Endothelial cell of umbilical vein (primary cell): ENCODE data around the gene LARP7. TPM values are rescaled to one million over a fixed set of nuclear protein-coding genes. Genes with fewer than 3 reads are reported as not detected.

Source experiments
- BruUV-seq: library from RNA; stranded (reverse); fragments of 400-500 nt; replicated peaks from 2 replicates; lab custom pipeline; 2021; lab: Mats Ljungman, UMichigan
- CTCF ChIA-PET: fragments of 300-600, 350-600 bp; sonication (Branson Sonifier 250); formaldehyde crosslinking; loops from one replicate; lab custom pipeline; 2021; ENCODE audit warnings: antibody characterized with exemption, inconsistent platforms; lab: Charles Lee
- POLR2A ChIA-PET: fragments of 300-600, 350-600 bp; sonication (Branson Sonifier 250); formaldehyde crosslinking; loops from one replicate; lab custom pipeline; 2021; ENCODE audit warnings: antibody characterized with exemption, inconsistent platforms; lab: Charles Lee
- DNase-seq: peaks from one replicate; pipeline ENCODE4 v3.0.0-alpha.2; 2011; ENCODE audit warnings: low read depth, low spot score
- FAIRE-seq: peaks from 2 replicates; lab custom pipeline; 2011; peaks lifted over from hg19 to GRCh38; lab: Jason Lieb, UNC
- H2AFZ ChIP-seq: 2 replicates; pipeline ENCODE4 v1.6.0; 2012; ENCODE audit warnings: low read depth, low read length, control low read depth, inconsistent platforms
- H3K27ac ChIP-seq: 2 replicates; pipeline ENCODE4 v1.5.1; 2011; ENCODE audit warnings: low read depth, mild to moderate bottlenecking, control low read depth, low read length, moderate library complexity; ENCODE audit not compliant: insufficient read depth
- H3K27me3 ChIP-seq, 2 experiments: 2 replicates each; pipeline versions ENCODE4 v1.6.0 to v1.6.1; 2011; ENCODE audit warnings: low read length in 2 of 2, mixed read lengths in 1 of 2; ENCODE audit not compliant: control insufficient read depth in 2 of 2, insufficient read depth in 2 of 2
- H3K36me3 ChIP-seq, 2 experiments: 2 replicates in 1 of 2; 3 replicates in 1 of 2; pipeline ENCODE4 v1.5.1; 2011; ENCODE audit warnings: low read length in 2 of 2, mild to moderate bottlenecking in 1 of 2, moderate library complexity in 1 of 2; ENCODE audit not compliant: control insufficient read depth in 2 of 2, insufficient read depth in 2 of 2; ENCODE audit errors: extremely low read depth in 1 of 2
- H3K4me1 ChIP-seq: 3 replicates; pipeline ENCODE4 v1.5.1; 2011; ENCODE audit warnings: mild to moderate bottlenecking, low read length; ENCODE audit not compliant: control insufficient read depth, insufficient read depth; ENCODE audit errors: extremely low read depth
- H3K4me2 ChIP-seq: 2 replicates; pipeline ENCODE4 v1.6.1; 2011; ENCODE audit warnings: low read length, control low read depth, mixed read lengths; ENCODE audit not compliant: insufficient read depth
- H3K4me3 ChIP-seq, 3 experiments: fragments of 200-600 bp in 1 of 3; sonication (generic), shearing (Covaris generic) in 1 of 3; replicated peaks in 1 of 3; 2 replicates each; pipeline ENCODE4 v1.5.1; 2011 to 2016; ENCODE audit warnings: control low read depth in 3 of 3, low read length in 3 of 3, mild to moderate bottlenecking in 2 of 3, inconsistent platforms in 1 of 3, low read depth in 1 of 3, moderate library complexity in 1 of 3; ENCODE audit not compliant: insufficient read depth in 1 of 3
- H3K79me2 ChIP-seq: 2 replicates; pipeline ENCODE4 v1.6.0; 2012; ENCODE audit warnings: low read length, inconsistent platforms; ENCODE audit not compliant: control insufficient read depth, insufficient read depth
- H3K9ac ChIP-seq: replicated peaks from 2 replicates; pipeline ENCODE3; 2011; ENCODE audit warnings: low read length, control low read depth; ENCODE audit not compliant: insufficient read depth; ENCODE audit errors: extremely low read depth
- H3K9me1 ChIP-seq: replicated peaks from 3 replicates; pipeline ENCODE4 v1.6.0; 2011; ENCODE audit warnings: mild to moderate bottlenecking, low read length; ENCODE audit not compliant: control insufficient read depth, insufficient read depth; ENCODE audit errors: extremely low read depth
- H3K9me3 ChIP-seq: replicated peaks from 2 replicates; pipeline ENCODE4 v1.5.1; 2012; ENCODE audit warnings: low read length, inconsistent platforms; ENCODE audit not compliant: control insufficient read depth, insufficient read depth
- H4K20me1 ChIP-seq: replicated peaks from 2 replicates; pipeline ENCODE3; 2011; ENCODE audit warnings: mild to moderate bottlenecking, low read length; ENCODE audit not compliant: control insufficient read depth, insufficient read depth; ENCODE audit errors: extremely low read depth
- EZH2 ChIP-seq: IDR thresholded peaks from 2 replicates; pipeline ENCODE4 v1.6.1; 2012; ENCODE audit warnings: borderline replicate concordance, low read depth, mild to moderate bottlenecking, moderate library complexity, low read length, inconsistent platforms; ENCODE audit not compliant: severe bottlenecking
- FOS ChIP-seq: IDR thresholded peaks from 2 replicates; pipeline ENCODE4 v1.6.1; 2011; ENCODE audit warnings: mild to moderate bottlenecking, low read length, moderate library complexity, borderline replicate concordance; ENCODE audit not compliant: insufficient read depth
- GATA2 ChIP-seq: IDR thresholded peaks from 2 replicates; pipeline ENCODE4 v1.7.0; 2011; ENCODE audit warnings: low read depth, mild to moderate bottlenecking, moderate library complexity, mixed read lengths, low read length; ENCODE audit not compliant: insufficient read length, insufficient read depth
- JUN ChIP-seq: IDR thresholded peaks from 2 replicates; pipeline ENCODE4 v1.6.1; 2011; ENCODE audit warnings: borderline replicate concordance, low read depth; ENCODE audit not compliant: insufficient read length, insufficient read depth
- MYC ChIP-seq: IDR thresholded peaks from one replicate; pipeline ENCODE4 v1.6.1; 2011; ENCODE audit warnings: mild to moderate bottlenecking, low read depth, low read length
- POLR2A ChIP-seq: IDR thresholded peaks from 2 replicates; pipeline ENCODE4 v1.6.1; 2012; ENCODE audit warnings: low read depth, mild to moderate bottlenecking, control low read depth, low read length
- POLR2AphosphoS5 ChIP-seq: IDR thresholded peaks from 2 replicates; pipeline ENCODE4 v1.6.1; 2012; ENCODE audit warnings: low read depth, mild to moderate bottlenecking, control low read depth, low read length, moderate library complexity; ENCODE audit not compliant: insufficient read depth
- dilution Hi-C: fragments of 300-500 bp; cut with MboI; formaldehyde crosslinking; loops from one replicate; pipeline ENCODE4 v1.15.0; 2019; ENCODE audit warnings: low sequenced_read_pairs; ENCODE audit not compliant: extremely low pct_ligation_motif_present
- intact Hi-C: fragments of 100-400 bp; cut with micrococcal nuclease; formaldehyde crosslinking; loops from one replicate; pipeline ENCODE4 v1.10.0; 2022
- polyA plus RNA-seq, 4 experiments: library from polyadenylated mRNA; depleted of rRNA in 3 of 4; stranded (reverse) in 3 of 4; unstranded in 1 of 4; fragments of >200 nt; gene quantifications; 2 replicates each; pipeline versions ENCODE4 v1.2.1 to v1.2.3, GENCODE V29; 2011 to 2012; ENCODE audit warnings: missing spikeins in 1 of 4
- total RNA-seq: library from RNA; stranded (reverse); gene quantifications from 2 replicates; pipeline ENCODE4 v1.2.3, GENCODE V29; 2021
- TF ChIP-seq, protein P1 (sequence below): IDR thresholded peaks from 2 replicates; pipeline ENCODE4 v1.6.1; 2011; ENCODE audit not compliant: insufficient read depth, insufficient read length
- TF ChIP-seq, protein P2 (sequence below), 2 donors: IDR thresholded peaks; 1 replicate in 1 of 2; 2 replicates in 1 of 2; pipeline ENCODE4 v1.5.1; 2011; ENCODE audit warnings: low read length in 2 of 2, mild to moderate bottlenecking in 2 of 2, moderate library complexity in 2 of 2, control low read depth in 1 of 2, inconsistent platforms in 1 of 2, low read depth in 1 of 2; ENCODE audit not compliant: insufficient read depth in 1 of 2; ENCODE audit errors: extremely low read depth in 1 of 2

LARP7 gene
- total and polyA plus RNA-seq, 2 donors (not counting 3 experiments of a cell fraction or from before 2014, with no cell fraction given): 6.9 to 35.1 TPM

DNA sequence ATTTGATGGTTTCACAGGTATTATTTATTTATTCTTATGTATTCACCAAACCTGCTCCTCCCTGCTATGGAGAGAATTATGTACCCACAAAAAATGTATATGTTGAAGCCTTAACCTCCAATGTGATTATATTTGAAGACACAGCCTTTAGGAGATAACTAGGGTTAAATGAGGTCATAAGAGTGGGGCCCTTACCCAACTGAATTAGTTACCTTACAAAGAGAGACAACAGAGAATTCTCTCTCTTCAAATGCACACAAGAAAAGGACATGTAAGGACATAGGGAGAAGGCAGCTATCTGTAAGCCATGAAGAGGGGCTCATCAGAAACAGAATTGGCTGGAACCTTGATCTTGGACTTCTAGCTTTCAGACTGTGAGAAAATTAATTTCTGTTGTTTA is 44.2 kb upstream of the LARP7 start:
- Histone ChIP-seq H3K36me3 (no peaks in the 10 kb centered on the region), H3K9ac (no peak overlapping the region), H4K20me1 (no peaks in the 10 kb centered on the region), H3K79me2 (no peaks in the 10 kb centered on the region), H2AFZ (no peak overlapping the region), H3K9me1 (no peaks in the 10 kb centered on the region), H3K4me1 (peaks cover 5% of the 10 kb centered on the region), H3K27me3 (no peaks in the 10 kb centered on the region), H3K9me3 (no peaks in the 10 kb centered on the region), H3K27ac (no peak overlapping the region), H3K4me2 (no peak overlapping the region), H3K4me3 (no peak overlapping the region)
- BruUV-seq: no TSS peak
- POLR2A ChIA-PET: no interaction called here
- FAIRE-seq (no peak), DNase-seq (no peak)
- dilution Hi-C loops (no loop called here), intact Hi-C loops (no loop called here)
- CTCF ChIA-PET: interaction anchor here (1.1 kb wide), 1 partner anchor 12 kb away, joined by 3 read pairs; no protein-coding TSS in a partner anchor
- TF ChIP-seq GATA2: no peak
- TF ChIP-seq, protein P1, sequence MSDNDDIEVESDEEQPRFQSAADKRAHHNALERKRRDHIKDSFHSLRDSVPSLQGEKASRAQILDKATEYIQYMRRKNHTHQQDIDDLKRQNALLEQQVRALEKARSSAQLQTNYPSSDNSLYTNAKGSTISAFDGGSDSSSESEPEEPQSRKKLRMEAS: no peak
- TF ChIP-seq FOS: no peak
- TF ChIP-seq EZH2: no peak
- TF ChIP-seq, protein P2, sequence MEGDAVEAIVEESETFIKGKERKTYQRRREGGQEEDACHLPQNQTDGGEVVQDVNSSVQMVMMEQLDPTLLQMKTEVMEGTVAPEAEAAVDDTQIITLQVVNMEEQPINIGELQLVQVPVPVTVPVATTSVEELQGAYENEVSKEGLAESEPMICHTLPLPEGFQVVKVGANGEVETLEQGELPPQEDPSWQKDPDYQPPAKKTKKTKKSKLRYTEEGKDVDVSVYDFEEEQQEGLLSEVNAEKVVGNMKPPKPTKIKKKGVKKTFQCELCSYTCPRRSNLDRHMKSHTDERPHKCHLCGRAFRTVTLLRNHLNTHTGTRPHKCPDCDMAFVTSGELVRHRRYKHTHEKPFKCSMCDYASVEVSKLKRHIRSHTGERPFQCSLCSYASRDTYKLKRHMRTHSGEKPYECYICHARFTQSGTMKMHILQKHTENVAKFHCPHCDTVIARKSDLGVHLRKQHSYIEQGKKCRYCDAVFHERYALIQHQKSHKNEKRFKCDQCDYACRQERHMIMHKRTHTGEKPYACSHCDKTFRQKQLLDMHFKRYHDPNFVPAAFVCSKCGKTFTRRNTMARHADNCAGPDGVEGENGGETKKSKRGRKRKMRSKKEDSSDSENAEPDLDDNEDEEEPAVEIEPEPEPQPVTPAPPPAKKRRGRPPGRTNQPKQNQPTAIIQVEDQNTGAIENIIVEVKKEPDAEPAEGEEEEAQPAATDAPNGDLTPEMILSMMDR (IDR thresholded peaks at IDR 0.05; ENCODE audit: extremely low read depth in 1 of 2, insufficient read depth in 1 of 2, low read depth in 1 of 2, low read length in 2 of 2): no peak
- TF ChIP-seq MYC: no peak
- no peak for TF ChIP-seq JUN
- no peak for TF ChIP-seq POLR2AphosphoS5
- no peak for TF ChIP-seq POLR2A
